SK-N-SH treated with all-trans-retinoic acid at 6 μM for 48 hours (cell line): ENCODE data around the gene MAD2L2.

Experiments
- CSRNP3 ChIP-seq: fragments of 250-450 bp; sonication (Bioruptor Pico); IDR thresholded peaks from 2 replicates; pipeline ENCODE4 v1.5.1; 2021; ENCODE audit warnings: mild to moderate bottlenecking, moderate library complexity
- GLIS3 ChIP-seq: fragments of 250-450 bp; sonication (Bioruptor Pico); IDR thresholded peaks from 2 replicates; pipeline ENCODE4 v1.5.0; 2020; ENCODE audit warnings: mild to moderate bottlenecking, moderate library complexity
- SNAI2 ChIP-seq: fragments of 250-450 bp; sonication (Bioruptor Pico); IDR thresholded peaks from 2 replicates; pipeline ENCODE4 v1.5.0; 2020; ENCODE audit warnings: mild to moderate bottlenecking, moderate library complexity
- ZNF565 ChIP-seq: fragments of 450-650 bp; formaldehyde crosslinking; conservative IDR thresholded peaks from 2 replicates; pipeline ENCODE4 v1.5.0; 2020; ENCODE audit warnings: low read depth, mild to moderate bottlenecking, moderate library complexity

- TF ChIP-seq SNAI2 (CRISPR knock-in tag) (no peak), CSRNP3 (CRISPR knock-in tag) (no peak), GLIS3 (no peak), ZNF565 (CRISPR knock-in tag) (no peak)
These were observed 27.1 kb downstream of the MAD2L2 start for GRCh38 chr1:11653861-11654136.
